Measurements from ENCODE around the gene KCNC3. TPM values are rescaled to one million over a fixed set of nuclear protein-coding genes. Genes with fewer than 3 reads are reported as not detected.

KCNC3 gene
- total RNA-seq, 1 donor from 2014 or later, result 4.0 TPM

DNA sequence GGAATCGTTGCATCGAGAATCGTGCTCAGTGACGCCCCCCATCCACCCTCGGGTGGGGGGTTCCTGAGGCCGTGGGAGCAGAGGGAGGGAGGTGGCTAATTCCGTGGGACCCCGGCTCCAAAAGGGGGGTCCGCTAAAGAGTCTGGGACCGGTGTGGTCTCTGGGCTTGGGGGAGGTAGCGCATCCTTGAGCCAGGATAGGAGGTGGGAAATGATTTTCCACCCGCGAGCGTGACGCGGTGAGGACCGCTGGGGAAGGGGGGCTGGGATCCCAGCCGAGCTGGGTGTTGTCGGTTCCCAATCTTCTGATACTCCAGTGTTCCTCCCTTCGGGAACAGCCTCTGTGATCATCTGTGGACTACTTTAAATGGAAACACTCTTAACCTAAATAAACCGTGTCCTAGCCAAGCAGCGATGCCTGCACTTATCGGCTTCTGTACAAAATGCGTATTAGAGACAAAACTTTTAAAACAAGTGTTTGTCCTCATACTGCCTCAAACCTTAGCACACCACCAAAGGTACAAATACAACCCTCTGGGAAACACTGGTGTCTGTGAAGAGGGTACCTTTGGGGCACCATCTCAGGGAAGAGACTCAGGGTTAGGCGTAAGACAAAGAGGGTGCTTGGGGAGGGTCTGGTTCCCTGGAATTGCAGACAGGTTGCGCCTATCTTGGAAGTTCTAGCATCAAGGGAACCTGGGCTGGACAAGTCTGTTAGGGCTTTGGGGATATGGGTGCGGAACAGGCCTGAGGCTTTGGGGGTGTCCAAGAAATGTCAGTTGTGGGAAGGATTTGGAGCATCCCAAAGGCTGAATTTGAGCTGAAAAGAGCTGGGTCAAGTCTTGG, 16.0 kb downstream of the KCNC3 start:
- ATAC-seq (no peak), DNase-seq (ENCODE audit: low spot score) (no peak)

DNA sequence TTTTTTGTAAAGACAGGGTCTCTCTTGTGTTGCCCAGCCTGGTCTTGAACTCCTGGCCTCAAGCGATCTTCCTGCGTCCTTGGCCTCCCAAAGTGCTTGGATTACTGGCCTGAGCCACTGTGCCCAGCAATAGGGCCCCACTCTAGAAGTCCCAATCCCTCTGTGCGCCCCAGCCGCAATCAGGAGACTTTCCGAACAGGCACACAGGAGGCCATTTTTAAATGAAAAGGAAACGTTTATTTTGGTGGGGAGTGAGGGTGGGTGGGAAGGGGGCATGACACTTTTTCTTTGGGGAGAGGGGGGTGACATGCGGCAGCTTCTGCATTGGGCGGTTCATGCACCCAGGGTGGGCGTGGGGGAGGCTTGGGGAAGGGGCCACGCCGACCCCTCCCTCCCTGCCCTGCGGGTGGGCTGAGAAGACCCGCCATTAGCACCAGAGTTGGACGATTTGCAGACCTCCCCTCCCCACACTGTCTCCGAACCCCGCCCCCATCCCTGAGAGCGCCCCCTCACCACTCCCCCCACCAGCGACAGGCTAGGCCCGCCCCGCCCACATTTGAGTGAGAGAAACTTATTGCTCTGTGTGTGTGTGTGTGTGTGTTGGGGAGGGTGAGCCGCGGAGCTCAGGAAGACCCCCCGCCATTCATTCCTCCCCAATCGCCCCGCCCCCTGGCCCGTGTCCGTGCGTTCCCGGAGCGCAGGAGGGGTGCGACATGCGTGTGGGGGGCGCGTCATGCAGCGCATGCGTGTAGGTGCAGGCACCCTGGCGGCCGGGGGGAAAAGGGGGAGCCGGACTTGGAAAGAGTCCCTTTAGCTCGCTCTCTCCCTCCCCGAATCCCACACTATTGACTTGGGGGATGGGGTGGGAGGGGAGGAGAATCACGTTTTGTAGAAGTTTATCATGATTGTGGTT, 17.2 kb downstream of the KCNC3 start:
- DNase-seq (ENCODE audit: low spot score) (no peak), ATAC-seq (no peak)

DNA sequence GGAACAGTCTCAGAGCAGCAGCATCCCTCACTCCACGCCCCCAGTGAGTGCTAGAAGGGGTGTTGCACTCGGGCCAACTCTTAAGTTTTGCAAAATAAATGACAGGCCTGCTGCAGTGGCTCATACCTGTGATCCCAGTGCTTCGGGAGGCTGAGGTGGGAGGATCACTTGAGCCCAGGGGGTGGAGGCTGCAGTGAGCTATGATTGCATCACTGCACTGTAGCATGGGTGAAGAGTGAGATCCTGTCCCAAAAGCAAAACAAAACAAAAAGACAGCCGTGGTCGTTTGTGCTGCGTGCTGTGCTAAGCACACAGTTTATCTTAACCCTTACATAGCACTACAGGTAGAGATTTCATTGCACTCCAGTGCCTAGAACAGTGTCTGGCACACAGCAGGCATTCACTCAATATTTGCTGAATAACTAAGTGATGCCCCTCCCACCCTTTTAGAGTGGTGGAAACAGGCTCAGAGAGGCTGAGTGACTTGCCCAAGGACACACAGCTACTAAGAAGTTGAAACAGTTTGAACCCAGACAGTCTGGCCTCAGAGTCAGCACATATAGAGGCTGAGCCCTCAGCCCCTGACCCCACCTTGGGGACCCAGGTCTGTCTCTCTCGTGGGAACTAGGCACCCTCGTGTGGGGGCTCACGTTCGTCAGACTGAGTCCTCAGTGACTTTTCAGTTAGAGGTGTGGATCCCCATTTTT, 18.3 kb downstream of the KCNC3 start:
- no peak for DNase-seq (ENCODE audit: low spot score)
- ATAC-seq, result no peak

DNA sequence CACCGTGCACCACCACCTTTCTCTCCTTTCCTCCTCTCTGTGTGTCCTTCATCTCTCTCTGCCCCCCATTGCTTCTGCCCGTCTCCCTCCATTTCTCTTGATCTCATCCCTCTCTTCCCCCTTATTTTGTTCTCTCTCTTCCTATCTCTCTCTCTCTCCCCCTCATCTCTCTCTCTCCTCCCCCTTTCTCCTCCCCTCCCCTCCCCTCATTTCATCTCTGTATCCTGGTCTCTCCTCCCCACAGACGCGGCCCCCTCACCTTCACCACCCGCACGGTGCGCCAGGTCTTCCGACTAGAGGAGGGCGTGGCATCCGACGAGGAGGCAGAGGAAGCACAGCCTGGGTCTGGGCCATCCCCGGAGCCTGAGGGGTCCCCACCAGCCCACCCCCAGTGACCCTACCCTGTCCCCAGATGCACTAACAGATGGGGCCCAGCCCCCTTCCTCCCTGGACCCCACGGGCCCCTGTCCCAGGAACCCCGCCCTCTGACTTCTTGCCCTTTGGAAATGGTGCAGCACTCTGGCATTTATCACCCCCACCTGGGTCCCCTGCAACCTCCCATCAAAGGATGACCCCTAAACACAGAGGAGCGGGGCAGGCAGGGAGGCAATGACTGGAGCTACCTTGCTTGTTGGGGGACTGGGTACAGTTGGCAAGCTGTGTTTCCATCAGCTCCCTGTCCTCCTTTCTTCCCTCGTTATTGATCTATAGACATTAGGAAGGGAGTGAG, 19.6 kb downstream of the KCNC3 start:
- ATAC-seq, result no peak
- no peak for DNase-seq (ENCODE audit: low spot score)

DNA sequence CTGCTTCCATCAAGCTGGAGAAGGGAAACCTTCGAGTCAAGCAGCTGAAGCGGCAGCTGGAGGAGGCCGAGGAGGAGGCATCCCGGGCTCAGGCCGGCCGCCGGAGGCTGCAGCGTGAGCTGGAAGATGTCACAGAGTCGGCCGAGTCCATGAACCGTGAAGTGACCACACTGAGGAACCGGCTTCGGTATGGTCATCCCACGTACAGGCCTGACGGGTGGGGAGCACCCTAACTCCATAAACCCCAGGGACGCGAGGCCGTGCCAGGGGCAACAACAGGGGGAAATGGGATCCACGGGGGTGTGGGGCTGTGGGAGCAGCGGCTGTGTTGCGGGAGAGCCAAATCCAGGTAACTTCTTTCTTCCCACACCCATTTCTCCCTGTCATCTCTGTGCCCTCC, 20.2 kb downstream of the KCNC3 start:
- ATAC-seq, result no peak
- no peak for DNase-seq (ENCODE audit: low spot score)

DNA sequence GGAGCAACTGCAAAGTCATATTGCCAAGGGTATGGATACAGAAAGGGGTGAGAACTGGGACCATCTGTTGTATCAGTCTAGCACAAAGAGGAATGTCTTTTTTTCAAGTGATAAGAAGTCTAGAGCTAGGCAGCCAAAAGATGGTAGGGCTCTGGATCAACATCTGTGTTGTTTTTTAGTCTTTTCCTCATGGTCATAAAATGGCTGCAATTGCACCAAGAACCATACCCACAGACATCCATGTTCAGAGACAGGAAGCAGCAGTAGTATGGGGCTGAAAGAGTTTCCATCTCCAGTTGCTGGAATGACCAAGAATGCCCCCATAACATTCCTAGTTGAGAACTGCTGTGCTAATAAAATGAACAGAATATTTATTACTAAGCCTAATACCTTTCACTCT, 25.6 kb downstream of the KCNC3 start:
- DNase-seq (ENCODE audit: low spot score) (no peak), ATAC-seq (no peak)

DNA sequence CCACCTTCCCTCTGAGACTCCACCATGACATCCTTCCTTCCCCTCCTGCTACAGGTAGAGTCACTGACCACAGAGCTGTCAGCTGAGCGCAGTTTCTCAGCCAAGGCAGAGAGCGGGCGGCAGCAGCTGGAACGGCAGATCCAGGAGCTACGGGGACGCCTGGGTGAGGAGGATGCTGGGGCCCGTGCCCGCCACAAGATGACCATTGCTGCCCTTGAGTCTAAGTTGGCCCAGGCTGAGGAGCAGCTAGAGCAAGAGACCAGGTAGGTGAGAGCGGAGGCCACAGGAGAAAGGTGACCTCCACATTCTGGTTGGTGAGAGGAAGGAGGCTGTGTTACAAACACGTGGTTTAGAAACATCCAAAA, 27.6 kb downstream of the KCNC3 start:
- DNase-seq (ENCODE audit: low spot score) (no peak), ATAC-seq (no peak)

DNA sequence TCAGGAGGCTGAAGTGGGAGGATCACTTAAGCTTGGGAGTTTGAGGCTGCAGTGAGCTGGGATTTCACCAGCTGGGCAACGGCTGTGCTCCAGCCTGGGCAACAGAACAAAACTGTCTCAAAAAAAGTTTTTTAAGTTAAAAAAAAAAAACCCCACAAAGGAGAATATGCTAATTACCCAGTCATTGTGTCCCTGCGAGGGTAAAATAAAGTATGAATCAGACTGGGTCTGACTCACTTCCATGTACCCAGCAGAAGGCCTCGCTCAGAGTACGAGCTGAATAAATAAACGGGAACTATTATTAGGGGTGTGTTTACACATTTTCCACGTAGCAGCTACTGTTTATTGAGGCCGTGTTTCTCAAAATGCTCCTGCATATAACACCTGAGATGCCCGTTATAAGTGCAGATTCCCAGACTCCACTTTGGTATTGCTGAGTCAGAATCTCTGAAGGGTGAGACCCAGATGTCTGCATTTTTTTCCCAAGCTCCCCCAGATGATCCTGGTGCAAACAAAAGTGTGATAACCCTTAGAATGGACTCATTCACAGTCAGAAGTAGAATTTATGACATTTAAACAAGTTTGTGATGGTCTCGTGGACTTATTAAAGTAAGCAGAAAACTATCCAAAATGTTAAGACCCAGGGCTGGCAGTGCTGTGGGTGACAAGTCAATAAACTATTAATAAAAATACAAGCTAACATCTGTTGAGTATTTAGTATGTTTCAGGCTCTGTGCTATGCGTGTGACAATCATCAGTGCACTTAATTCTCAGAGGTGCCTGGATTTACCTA, 28.2 kb downstream of the KCNC3 start:
- DNase-seq (ENCODE audit: low spot score) (no peak), ATAC-seq (no peak)

DNA sequence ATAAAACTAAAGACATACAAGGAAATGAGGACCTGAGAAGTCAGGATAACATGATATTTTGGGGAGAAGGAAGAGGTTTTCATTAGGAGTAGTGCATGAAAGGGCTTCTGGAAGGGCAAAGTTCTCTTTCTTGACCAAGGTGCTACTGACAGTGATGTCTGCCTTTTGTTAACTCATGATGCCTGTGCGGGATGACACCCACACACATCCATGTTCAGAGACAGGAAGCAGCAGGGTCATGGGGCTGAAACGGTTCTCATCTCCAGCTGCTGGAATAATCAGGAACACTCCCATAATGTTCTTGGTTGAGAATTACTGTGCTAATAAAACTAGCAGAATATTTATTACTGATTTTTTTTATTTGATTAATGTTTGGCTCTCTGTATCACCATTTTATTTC, 29.1 kb downstream of the KCNC3 start:
- DNase-seq (ENCODE audit: low spot score), result no peak
- ATAC-seq, result no peak

DNA sequence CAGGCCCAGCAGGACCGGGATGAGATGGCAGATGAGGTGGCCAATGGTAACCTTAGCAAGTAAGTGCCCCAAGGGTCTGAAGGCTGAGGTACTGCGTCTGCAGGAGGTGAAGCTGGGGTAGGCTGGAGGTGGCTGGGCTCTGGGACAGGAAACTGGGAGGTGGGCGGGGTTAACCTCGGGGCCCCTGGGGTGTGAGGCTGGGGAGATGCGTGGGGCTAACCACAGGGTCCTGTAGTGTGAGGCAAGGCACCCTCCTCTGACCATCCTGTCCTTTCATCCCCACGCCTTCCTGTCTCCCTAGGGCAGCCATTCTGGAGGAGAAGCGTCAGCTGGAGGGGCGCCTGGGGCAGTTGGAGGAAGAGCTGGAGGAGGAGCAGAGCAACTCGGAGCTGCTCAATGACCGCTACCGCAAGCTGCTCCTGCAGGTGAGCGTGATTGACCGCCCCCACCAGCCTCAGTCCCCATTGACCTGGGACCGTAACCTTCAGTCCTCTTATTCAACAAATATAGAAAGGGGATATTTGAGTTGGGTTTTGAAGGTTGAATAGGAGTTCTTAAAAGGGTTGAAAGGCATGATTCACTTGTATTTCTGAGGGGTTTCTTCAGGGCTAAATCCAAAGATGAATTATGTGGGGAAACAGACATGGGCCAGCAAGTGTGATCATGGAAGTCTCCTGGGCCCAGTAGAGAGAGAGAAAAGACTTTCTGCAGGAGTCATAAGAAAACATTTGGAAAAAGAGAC, 35.7 kb downstream of the KCNC3 start:
- no peak for ATAC-seq
- DNase-seq (ENCODE audit: low spot score), result no peak

DNA sequence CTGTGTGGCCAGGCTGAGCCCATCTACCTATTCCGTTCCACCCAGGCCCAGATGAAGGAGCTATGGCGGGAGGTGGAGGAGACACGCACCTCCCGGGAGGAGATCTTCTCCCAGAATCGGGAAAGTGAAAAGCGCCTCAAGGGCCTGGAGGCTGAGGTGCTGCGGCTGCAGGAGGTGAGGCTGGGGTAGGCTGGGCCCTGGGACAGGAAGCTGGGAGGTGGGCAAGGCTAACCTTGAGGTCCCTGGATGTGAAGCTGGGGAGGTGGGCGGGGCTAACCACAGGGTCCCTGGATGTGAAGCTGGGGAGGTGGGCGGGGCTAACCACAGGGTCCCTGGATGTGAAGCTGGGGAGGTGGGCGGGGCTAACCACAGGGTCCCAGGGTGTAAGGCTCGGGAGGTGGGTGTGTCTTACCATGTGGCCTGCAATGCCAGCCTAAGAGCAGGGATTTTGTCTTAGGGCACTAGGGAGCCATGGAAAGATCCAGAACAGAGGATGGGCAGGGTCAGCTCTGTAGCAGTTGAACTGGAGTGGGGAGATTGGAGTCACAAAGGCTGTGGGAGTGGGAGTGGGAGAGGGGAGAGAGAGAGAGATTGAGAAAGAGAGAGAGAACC, 36.9 kb downstream of the KCNC3 start:
- no peak for DNase-seq (ENCODE audit: low spot score)

DNA sequence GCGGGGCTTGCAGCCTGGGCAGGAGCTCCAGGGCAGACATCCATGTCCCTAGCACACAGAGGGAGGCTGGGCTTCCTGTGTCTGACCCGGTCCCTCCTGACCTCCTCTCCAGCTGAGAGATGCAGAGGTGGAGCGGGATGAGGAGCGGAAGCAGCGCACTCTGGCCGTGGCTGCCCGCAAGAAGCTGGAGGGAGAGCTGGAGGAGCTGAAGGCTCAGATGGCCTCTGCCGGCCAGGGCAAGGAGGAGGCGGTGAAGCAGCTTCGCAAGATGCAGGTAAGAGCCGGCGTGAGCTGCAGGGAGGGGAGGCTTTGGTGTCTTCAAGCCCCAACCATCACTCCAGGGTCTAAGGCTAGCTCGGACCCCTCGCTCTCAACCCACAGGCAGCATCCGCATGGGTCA, 38.4 kb downstream of the KCNC3 start:
- ATAC-seq (no peak), DNase-seq (ENCODE audit: low spot score) (no peak)

More for the DNA sequence above, 36.9 kb downstream of the KCNC3 start:
- ATAC-seq, result no peak

DNA sequence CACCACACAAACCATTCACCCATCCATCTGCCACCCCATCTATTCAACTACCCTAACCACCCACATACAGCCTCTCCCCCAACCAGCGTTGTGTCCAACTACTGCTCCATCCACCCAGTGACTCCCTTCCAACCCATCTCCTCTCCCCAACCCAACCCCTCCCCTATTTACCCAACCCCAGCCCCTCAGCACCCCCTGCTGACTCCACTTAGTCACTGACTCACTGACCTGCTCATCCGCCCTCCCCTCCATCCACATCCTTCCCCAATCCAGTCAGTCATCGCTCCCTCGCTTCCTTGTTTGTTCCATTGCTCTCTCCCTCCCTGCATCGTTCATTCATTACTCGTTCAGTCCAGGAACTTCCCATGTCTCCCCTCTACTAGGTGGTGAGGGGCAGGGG, 39.2 kb downstream of the KCNC3 start:
- DNase-seq (ENCODE audit: low spot score), result no peak
- ATAC-seq, result no peak

DNA sequence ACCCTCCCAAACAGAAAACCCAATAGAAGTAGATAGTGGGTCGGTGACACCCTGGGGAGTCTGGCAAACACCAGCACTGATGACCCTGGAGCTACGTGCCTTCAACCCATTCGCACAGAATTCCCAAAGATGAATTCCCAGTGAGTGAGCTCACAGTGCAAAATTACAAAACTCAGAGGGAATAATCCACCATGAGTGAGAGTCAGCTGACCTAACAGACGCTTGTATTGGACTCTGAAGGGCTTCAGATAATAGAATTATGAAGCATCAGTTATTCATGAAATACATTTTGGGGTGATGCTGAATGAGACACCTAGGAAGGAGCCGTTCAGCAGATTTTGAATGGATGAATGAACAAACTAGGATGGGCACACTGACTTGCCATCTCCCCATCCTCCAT, 40.2 kb downstream of the KCNC3 start:
- DNase-seq (ENCODE audit: low spot score) (no peak), ATAC-seq (no peak)

DNA sequence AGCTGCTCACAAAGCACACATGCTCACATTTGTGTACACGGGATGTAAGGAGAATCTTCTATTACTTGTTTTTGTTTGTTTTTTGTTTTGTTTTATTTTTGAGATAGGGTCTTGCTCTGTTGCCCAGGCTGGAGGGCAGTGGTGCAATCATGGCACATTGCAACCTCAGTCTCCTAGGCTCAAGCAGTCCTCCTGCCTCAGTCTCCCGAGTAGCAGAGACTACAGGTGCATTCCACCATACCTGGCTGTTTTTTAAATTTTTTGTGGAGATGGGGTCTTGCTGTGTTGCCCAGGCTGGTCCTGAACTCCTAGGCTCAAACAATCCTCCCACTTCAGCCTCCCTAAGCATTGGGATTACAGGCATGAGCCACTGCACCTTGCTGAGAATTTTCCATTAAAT, 41.8 kb downstream of the KCNC3 start:
- ATAC-seq (no peak), DNase-seq (ENCODE audit: low spot score) (no peak)

DNA sequence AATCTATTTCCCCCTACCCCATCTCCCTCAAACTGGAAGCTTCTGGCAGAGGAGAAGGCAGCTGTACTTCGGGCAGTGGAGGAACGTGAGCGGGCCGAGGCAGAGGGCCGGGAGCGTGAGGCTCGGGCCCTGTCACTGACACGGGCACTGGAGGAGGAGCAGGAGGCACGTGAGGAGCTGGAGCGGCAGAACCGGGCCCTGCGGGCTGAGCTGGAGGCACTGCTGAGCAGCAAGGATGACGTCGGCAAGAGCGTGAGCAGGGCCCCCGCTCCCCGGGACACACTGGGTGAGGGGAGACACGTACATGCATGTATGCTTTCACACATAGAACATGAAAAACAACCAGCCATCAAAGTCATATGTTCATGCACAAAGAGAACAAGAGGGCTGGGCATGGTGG, 42.7 kb downstream of the KCNC3 start:
- DNase-seq (ENCODE audit: low spot score) (no peak), ATAC-seq (no peak)

DNA sequence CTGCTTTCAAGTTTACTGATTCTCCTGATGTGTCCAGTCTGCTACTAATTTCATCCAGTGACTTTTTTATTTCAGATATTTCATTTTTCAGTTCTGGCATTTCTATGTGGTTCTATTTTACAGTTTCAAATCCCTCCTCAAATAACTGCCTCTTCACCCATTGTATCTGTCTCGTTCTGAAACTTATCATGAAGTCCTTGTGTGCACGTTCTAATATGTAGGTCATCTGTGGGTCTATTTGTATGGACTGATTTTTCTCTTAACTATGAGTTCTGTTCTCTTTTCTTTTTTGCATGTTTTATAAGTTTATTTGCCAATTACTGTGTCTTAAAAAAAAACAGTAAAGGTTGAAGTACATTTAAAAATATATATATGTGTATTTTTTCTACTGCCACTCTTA, 43.3 kb downstream of the KCNC3 start:
- DNase-seq (ENCODE audit: low spot score) (no peak), ATAC-seq (no peak)

DNA sequence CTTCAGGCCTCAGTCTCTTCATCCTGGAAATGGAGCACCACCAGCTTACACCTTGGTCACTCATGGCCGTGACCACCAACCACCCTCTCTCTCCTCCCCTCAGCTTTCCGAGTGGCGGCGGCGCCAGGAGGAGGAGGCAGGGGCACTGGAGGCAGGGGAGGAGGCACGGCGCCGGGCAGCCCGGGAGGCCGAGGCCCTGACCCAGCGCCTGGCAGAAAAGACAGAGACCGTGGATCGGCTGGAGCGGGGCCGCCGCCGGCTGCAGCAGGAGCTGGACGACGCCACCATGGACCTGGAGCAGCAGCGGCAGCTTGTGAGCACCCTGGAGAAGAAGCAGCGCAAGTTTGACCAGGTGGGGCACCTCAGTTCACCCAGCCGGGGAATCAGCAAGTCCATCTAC, 47.7 kb downstream of the KCNC3 start:
- no peak for ATAC-seq
- no peak for DNase-seq (ENCODE audit: low spot score)

DNA sequence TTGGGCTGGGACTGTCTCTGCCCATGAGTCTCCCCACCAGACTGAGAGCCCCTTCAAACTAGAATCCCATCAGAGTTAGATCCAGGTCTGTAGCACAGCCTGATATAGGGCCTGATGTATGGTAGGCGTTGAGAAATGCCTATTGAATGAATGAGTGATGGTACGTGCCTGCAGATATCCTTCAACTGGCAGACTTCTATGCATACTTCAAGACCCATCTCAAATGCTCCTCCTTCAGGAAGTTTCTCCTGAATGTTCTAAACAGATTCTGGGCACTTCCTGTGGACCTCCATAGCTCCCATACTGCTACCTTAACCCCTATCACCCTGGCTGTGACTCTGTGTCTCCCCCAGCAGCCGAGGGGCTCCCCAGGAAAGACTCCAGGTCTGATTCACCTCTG, 48.2 kb downstream of the KCNC3 start:
- ATAC-seq, result no peak

More for the DNA sequence above, 48.2 kb downstream of the KCNC3 start:
- no peak for DNase-seq (ENCODE audit: low spot score)

Data from left lobe of liver (tissue), 2 donors.